T47D (cell line): Measurements from ENCODE around the gene ITGB3.
A peak's percentile ranks its signal among the peaks of the same experiment; 100 is the strongest.

Experiments
- DNase-seq, 2 experiments: peaks; one replicate each; pipeline versions ENCODE4 v3.0.0 to v3.0.0-alpha.2; 2011 to 2012; ENCODE audit warnings: low read depth in 1 of 2, low spot score in 1 of 2
- JUND ChIP-seq: IDR thresholded peaks from 2 replicates; pipeline ENCODE4 v1.6.1; 2012; ENCODE audit warnings: low read depth
- in situ Hi-C: cut with HindIII; loops from 2 replicates; pipeline ENCODE4 v1.10.0; 2016; ENCODE audit warnings: low sequenced_read_pairs, low pct_unique_long_range_greater_than_20kb

Gene ITGB3

DNA sequence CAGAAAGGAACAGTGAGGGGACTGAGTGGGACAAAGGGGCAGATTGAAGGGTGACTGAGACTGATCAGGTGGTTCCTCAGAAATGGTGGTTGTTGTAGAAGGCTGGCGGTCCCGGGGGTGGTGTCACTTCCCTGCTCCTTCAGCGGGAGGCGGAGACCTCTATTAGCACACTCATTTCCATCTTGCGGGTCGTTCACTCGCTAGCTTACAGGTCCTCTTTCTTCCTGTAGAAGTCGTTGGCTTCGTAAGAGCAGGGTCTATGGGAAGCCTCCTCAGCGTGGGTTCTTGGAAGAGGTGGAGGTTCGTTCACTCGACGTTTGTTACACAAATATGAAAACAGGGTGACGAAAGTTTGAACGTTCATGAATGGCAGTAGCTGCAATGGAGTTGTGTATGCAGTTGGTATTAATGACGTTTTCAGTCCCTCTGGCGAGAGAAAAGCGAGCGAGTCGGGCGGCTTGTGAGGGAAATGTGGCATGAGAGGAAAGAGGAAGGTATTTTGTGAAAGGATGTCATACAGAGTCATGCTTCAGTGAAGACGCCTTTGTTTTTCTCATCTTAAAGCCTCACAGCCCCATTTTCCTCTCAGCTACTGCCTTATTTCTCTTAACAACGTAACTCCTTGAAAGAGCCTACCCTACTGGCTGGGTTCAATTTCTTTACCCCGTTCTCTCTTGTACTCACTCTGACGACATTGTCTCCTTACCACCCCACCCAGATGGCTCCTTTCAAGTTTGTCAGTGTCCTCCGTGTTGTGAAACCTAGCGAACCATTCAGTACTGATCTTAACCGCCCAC, 70.8 kb downstream of the ITGB3 start:
- TF ChIP-seq JUND: no peak
- peak; percentile 23 to 63 for DNase-seq
- in situ Hi-C loops: no loop called here

DNA sequence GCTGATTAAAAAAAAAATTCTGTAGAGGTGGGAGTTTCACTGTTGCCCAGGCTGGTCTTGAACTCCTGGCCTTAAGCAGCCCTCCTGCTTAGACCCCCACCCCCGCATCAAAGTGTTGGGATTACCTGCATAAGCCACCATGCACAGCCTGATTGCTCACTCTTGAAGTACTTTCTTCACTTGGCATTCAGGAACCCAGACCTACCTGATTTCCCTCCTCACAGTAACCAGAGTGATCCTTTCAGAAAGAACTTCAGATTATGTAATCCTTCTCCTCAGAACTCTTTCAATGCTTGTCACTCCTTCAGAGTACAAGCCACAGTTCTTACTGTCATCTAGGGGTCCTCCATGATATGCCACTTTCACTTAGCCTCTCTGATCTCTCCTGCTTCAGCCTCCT, 71.5 kb downstream of the ITGB3 start:
- DNase-seq: no peak
- no peak for TF ChIP-seq JUND
- in situ Hi-C loops: no loop called here

DNA sequence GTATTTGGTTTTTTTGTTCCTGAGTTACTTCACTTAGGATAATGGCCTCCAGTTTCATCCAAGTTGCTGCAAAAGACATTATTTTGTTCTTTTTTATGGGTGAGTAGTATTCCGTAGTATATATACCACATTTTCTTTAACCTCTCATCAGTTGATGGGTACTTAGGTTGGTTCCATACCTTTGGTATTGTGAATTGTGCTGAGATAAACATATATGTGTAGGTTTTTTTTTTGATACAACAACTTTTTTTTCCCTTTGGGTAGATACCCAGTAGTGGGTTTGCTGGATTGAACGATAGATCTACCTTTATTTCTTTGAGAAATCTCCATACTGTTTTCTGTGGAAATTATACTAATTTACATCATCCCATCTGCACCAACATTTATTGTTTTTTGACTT, 76.9 kb downstream of the ITGB3 start:
- no peak for TF ChIP-seq JUND
- in situ Hi-C loops: no loop called here
- no peak for DNase-seq

DNA sequence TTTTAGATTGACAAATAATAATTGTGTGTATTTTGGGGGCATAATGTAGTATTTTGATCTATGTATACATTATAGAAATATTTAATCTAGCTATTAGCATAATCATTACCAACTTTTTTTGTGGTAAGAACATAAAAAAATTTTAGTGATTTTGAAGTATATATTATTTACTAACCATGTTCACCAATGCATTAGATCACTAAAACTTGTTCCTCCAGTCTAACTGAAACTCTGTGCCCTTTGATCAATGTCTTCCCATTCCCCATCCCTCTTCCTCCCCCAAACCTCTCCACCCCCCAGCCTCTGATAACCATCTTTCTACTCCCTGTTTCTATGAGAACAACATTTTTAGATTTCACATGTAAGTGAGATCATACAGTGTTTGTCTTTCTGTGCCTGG, 78.7 kb downstream of the ITGB3 start:
- no peak for TF ChIP-seq JUND
- no peak for DNase-seq
- in situ Hi-C loops: no loop called here

DNA sequence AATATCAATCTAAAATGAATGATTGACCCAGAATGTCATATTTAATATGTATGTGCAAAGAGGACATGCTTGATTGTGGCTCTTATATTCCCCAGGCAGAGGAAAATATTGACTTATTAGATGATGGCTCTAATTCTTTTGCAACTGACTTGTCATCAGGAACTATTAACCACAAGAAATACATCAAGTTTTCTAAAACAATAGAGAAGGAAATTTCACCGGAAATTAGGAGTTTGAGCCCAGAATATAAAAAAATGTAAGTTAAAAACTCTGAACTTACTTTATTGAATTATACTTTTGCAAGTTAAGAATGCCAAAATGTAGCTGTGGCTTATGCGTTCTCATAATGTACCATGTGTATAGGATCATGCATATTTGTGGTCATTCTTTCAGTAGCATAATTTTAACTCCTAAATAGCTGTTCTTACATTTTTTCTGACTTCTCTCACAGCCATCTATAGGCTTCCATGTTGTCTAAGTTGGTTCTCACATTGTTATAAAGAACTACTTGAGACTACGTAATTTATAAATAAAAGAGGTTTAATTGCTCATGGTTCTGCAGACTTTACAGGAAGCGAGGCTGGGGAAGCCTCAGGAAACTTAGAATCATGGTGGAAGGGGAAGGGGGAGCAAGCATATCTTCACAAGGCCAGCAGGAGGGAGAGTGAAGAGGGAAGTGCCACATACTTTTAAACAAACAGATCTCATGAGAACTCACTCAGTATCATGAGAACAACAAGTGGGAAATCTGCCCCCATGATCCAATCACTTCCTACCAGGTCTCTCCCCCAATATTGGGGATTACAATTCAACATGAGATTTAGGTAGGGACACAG, 81.7 kb downstream of the ITGB3 start:
- no peak for DNase-seq
- no peak for TF ChIP-seq JUND
- in situ Hi-C loops: no loop called here

DNA sequence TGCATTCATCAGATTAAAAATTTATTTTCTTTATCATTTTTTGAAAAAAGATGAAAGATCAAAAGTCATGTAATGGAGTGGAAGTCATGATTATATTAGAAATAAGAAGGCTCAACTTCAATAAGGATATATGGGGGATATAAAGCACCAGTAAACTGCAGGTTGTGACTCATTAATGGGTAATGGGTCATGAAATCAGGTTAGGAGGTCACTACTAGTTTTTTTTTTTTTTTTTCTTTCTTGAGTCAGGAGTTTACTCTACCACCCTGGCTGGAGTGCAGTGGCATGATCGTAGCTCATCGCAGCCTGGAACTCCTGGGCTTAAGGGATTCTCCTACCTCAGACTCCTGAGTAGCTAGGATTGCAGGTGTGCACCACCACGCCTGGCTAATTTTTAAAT, 84.4 kb downstream of the ITGB3 start:
- DNase-seq: no peak
- no peak for TF ChIP-seq JUND
- in situ Hi-C loops: no loop called here

DNA sequence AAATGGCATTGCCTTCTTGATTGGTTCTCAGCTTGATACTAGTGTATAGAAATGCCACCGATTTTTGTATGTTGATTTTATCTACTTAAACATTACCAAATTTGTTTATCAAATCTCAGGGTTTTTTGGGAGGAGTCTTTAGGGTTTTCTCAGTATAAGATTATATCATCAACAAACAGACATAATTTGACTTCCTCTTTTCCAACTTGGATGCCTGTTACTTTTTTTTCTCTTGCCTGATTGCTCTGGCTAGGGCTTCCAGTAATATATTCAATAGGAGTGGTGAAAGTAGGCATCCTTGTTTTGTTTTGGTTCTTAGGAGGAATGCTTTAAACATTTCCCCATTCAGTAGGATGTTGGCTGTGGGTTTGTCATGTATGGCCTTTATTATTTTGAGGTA, 99.2 kb downstream of the ITGB3 start:
- in situ Hi-C loops: no loop called here
- DNase-seq: no peak
- TF ChIP-seq JUND: no peak

DNA sequence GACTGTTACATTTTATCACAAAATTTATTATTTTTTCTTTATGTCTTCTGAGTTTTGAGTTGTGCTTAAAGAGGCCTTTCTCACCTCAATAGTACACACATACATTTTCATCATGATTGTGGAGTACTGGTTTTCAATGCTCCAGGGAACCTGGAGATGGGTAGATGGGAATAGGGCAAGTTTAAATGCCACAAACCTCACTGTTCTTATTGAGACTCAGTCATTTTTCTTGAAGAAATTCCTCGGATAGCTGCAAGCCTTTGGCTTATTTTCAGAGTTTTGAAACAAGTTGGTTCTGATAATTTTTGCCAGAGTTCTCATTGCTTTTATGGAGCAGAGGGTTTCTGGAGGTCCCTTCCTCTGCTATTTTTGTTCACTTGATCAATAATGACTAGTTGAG, 105.0 kb downstream of the ITGB3 start:
- TF ChIP-seq JUND: no peak
- no peak for DNase-seq
- in situ Hi-C loops: no loop called here
